Peyer's patch (tissue), 4 donors: ENCODE measurements around the gene ARNT2.

Experiments used
- CTCF ChIP-seq, 6 experiments: fragments of 450-650 bp in 4 of 6; fragments of 200-600 bp in 2 of 6; sonication (generic) in 1 of 6; IDR thresholded peaks; one replicate each; pipeline ENCODE4 v1.5.1; 2017 to 2019; ENCODE audit warnings: antibody characterized with exemption in 6 of 6, mild to moderate bottlenecking in 3 of 6, moderate library complexity in 1 of 6
- POLR2A ChIP-seq, 2 donors: fragments of 450-650 bp; IDR thresholded peaks; one replicate each; pipeline ENCODE4 v1.5.1; 2017; ENCODE audit warnings: antibody characterized with exemption in 2 of 2, mild to moderate bottlenecking in 2 of 2, moderate library complexity in 2 of 2

GRCh38 chr15:80452166-80452565, 48.0 kb downstream of the ARNT2 start:
- TF ChIP-seq CTCF (IDR thresholded peaks at IDR 0.05), result no peak
- TF ChIP-seq POLR2A (IDR thresholded peaks at IDR 0.05), result no peak
